Activated gamma-delta T cell treated with Interleukin-2 at 50 U/mL for 16 hours (primary cell): Measurements from ENCODE around the gene ZNF502.
"Not testable (repeated sequence)": the region's sequence is repeated elsewhere in the genome, so short reads cannot be mapped to it uniquely, and the experiment has no call there.

Source experiments
- DNase-seq: peaks from one replicate; pipeline ENCODE4 v3.0.0-alpha.2; 2020

The ZNF502 gene

DNA sequence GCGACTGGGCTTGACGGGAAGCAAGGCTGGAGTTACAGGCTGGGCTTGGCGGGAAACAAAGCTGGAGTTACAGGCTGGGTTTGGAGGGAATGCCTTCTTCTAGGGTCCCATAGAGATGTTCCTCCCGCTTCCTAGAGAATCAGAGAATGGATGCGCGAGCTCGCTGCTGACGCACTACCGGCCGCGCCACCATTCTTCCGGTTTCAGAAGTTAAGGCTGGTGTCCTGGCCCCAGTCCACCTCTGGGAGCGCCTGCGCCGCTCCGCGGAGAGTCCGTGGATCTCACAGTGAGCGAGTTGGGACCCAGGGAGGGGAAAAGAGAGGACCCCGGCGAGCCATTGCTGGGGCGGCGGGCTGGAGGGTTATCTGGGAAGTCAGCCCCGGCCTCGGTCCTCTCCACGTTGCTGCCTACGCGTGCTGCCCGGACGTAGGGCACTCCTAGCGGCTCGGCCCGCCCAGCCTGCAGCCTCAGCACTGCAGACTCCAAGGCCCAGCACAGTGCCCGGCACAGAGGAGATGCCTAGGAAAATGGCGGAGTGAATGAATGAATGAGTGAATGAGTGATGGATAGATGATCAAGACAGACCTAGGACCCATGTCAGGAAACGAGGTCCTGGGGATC, at the start of gene ZNF502:
ZNF502 (plus strand) TSS at position 206 of the 621 bp plus-strand sequence. CDS start 7,602 bp downstream, outside the sequence.
- peak; percentile 46 for DNase-seq

DNA sequence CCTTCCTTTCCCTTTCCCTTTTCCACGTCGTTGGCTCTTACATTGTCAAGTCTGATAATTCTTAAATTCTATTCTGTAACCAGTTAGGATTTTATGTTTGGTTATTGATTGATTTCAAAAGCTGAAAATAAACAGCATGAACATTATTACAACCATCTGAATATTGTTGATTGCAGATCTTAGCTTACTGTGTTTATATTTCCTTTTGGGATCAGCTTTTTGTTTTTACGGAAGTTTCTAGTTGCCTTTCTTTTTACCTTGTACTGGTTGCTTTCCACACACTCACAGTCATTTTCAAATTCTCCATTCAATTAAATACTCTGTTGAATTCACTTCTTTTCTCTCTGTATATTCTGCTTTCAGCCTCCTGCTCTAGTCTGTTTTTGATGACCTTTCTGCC, 47.3 kb upstream of the ZNF502 start:
- DNase-seq = no peak

GRCh38 chr3:44666346-44666745, 46.1 kb upstream of the ZNF502 start:
- DNase-seq = no peak

DNA sequence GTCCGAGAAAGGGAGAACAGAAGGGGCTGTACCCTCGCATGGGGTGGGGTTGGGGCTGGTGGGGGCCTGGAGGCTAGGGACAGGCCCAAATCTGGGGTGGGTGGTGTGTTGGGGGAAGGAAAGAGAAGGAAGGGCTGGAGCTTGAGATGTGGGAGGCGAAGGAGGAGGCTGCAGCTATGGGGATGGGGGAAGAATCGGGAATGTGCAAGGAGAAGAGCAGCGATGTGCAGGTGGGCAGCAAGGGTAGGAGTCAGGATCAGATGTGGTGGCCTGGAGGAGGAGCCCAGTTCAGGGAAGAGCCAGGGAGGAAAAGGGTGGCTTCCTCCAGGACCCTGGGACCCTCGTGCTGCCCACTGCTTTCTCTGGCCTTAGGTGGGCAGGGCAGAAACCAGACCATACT, 42.7 kb upstream of the ZNF502 start:
- no peak for DNase-seq

- DNase-seq = not testable (repeated sequence)
These were observed 39.0 kb upstream of the ZNF502 start for GRCh38 chr3:44673466-44673865.

DNA sequence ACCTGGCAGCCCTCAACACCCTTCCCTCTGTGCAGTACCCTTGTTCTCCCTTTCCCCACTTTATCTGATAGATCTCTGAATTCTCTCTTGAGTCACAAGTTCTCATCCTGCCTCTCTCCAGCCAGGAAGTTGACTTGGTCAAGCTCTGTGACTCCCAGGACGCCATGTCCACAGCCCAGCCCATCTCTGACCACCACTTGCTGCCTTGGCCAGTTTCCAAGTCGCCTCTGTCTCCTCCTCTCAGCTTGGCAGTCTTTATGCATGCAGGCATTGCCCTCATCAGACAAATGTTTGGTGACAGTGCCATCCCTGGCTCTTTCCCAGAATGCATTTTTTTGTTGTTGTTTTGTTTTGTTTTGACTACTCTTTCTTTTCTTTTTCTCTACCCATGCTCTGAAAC, 38.2 kb upstream of the ZNF502 start:
- DNase-seq = no peak

- DNase-seq = no peak
These were observed 33.9 kb upstream of the ZNF502 start for GRCh38 chr3:44678480-44679116.

DNA sequence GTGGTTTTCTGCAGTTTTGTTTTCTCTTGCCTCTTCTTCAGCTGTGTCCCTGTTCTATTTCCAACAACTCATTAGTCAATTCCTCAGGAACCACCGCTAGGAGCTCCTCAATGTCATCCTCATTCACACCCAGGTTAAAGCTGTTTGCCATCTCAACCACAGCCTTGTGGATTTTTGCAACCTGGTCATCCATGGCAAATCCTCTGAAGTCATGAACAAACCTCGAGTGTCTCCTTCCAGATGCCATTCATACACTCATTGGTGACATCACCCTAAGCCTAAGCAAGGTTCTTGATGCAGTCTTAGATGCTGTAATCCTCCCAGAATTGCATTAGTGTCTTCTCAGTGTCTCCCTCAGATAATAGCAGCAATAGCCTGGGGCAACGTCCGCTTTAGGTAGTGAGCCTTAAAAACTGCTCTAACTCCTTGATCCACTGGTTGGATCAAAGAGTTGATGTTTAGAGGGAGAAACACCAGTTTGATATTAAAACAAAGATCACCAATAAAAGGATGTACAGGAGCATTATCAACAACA, 31.5 kb upstream of the ZNF502 start:
- DNase-seq = no peak

- DNase-seq = no peak
These were observed 30.1 kb upstream of the ZNF502 start for GRCh38 chr3:44682182-44682896.

DNA sequence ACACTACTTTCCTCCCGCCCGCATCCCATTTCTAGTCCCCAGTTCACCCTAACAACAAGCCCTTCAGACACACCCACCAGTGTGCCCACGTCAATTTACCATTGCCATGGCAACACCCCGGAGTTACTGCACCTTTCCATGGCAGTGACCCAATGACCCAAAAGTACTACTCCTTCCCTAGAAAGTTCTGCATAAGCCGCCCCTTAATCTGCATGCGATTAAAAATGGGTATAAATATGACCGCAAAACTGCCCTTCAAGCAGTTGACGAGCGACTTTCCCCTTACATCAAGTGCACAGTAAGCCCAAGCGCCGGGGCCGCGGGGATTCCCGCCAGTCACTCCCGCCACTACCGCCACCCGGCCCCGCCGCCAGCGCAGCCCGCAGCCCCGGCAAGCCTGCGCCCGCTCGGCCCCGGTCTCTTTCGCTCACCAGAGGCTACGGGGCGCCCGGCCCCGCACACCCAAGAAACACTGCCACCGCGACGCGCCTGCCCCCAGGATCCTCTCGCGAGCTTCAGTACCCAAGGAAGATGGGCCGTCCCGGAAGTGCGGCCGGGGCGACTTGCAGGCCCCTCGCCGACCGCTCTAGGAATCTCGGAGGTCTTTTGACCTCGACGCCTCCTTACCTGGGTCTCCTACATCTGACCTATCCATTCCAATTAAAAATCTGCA, 27.2 kb upstream of the ZNF502 start:
- DNase-seq = peak; percentile 61

DNA sequence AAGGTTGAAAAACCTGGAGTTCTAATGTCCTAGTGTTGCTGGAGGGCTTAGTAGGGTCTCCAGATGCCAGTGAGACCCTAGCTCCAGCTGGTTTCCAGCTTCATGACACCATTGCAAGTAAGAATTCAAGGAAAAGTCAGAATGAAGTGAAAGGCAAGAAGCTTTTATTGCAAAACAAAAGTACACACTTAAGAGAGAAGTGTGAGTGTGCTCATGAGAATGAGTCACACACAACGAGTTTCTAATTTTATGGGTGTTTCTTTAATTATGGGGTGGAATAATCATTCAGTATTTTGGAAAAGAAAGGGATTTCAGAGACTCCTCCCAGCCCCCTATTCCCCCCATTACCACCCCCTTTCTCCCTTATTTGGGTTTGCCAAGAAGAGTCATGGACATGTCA, 24.6 kb upstream of the ZNF502 start:
- no peak for DNase-seq

GRCh38 chr3:44721231-44722102, 9.0 kb downstream of the ZNF502 start:
- DNase-seq = no peak

- DNase-seq = no peak
These were observed 9.6 kb downstream of the ZNF502 start for GRCh38 chr3:44722103-44722401.

- DNase-seq = peak; percentile 75
These were observed 17.0 kb downstream of the ZNF502 start, which contains the start of gene ZNF501 for GRCh38 chr3:44729384-44729910. TSS of gene ZNF501 (plus strand) at chr3:44729635. CDS start at chr3:44734422, 4,787 bp downstream.

DNA sequence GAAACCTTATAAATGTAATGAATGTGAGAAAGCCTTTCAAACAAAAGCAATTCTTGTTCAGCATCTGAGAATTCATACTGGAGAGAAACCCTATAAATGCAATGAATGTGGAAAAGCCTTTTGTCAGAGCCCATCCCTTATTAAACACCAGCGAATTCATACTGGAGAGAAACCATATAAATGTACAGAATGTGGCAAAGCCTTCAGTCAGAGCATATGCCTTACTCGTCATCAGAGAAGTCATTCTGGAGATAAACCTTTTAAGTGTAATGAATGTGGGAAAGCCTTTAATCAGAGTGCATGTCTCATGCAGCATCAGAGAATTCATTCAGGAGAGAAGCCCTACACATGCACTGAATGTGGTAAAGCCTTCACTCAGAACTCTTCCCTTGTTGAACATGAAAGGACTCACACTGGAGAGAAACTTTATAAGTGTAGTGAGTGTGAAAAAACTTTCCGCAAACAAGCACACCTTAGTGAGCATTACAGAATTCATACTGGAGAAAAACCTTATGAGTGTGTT, 22.2 kb downstream of the ZNF502 start:
- no peak for DNase-seq

DNA sequence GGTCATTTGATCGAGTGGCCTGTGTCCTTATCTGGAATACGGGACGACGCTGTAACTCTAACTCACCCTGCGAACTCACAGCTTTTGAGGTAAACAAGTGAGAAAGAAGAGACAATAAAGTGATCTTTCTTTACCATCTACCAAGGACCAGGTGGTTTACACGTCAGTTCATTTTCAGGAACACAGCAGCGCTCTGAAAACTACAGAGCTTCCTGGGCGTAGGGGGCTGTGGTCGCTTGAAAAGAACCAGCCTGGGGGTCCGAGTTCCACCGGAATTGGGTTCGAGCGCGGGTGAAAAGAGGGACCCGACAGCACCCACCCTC, 48.6 kb downstream of the ZNF502 start:
- DNase-seq = no peak

GRCh38 chr3:44761424-44762169, 49.1 kb downstream of the ZNF502 start, which contains the start of the genes KIAA1143 and KIF15:
TSS of gene KIAA1143 (minus strand) at chr3:44761619. CDS start at chr3:44761602, 17 bp downstream.
TSS of gene KIF15 (plus strand) at chr3:44761794. CDS start at chr3:44761866, 72 bp downstream.
- peak; percentile 97 for DNase-seq

DNA sequence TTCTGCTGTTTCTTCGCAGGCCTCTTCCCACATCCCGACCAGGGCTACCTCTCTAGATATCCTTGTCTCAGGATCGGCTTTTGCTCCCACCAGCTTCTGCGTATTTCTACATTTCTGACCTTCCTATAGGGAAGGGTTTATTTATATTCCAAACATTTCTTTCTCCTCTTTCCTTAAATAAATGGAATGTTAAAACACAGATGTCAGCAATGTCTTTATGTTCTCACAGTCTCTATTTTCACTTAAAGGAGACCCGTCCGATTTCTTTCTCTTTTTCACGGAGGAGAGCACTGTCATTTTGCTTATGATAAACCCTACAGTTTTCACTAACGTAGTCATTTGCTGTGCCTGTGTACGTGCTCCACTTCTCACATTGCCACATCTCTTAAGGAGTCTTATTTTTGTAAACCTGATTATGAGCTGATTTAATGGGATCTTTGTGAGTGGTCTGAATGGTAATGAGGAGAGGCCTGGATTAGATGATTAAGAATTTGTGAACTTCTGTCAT, 49.8 kb downstream of the ZNF502 start:
- DNase-seq = no peak

DNA sequence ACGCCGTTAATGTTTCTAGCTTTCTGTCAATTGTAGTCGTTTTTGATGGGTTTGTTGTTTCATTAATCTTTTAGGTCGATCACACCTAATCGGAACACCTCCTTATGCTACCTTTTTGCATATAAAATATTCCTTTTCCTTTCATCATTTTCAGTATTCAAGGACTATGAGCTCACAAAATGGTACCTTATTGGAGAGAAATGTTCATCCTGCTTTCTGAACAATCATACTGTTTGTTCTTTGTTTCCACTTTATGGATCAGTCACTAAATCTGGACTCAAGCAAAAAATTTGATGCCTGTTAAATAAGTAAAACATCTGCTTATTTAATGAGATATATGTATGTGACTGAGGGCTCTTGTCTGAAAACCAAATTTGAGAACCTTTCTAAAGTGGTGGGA, 50.2 kb downstream of the ZNF502 start:
- no peak for DNase-seq

- DNase-seq = no peak
These were observed 51.8 kb downstream of the ZNF502 start for GRCh38 chr3:44764248-44764647.
